Subcutaneous abdominal adipose tissue (tissue), 5 donors: Measurements from ENCODE around the gene NFASC.

ENCODE experiments used
- H3K27ac ChIP-seq: one replicate; pipeline ENCODE4 v1.7.0; 2013; ENCODE audit warnings: low read depth, mild to moderate bottlenecking, inconsistent platforms, low read length, moderate library complexity
- H3K27me3 ChIP-seq, 5 donors: one replicate each; pipeline ENCODE4 v1.7.0; 2013; ENCODE audit warnings: low read length in 5 of 5, inconsistent platforms in 1 of 5; ENCODE audit not compliant: control insufficient read depth in 5 of 5, insufficient read depth in 4 of 5
- H3K36me3 ChIP-seq, 5 donors: one replicate each; pipeline ENCODE4 v1.7.0; 2013; ENCODE audit warnings: low read length in 5 of 5; ENCODE audit not compliant: control insufficient read depth in 5 of 5, insufficient read depth in 5 of 5
- H3K4me1 ChIP-seq, 5 donors: one replicate each; pipeline ENCODE4 v1.7.0; 2013; ENCODE audit warnings: low read length in 5 of 5, mild to moderate bottlenecking in 3 of 5, moderate library complexity in 1 of 5; ENCODE audit not compliant: control insufficient read depth in 5 of 5, insufficient read depth in 5 of 5
- H3K4me3 ChIP-seq, 5 donors: one replicate each; pipeline ENCODE4 v1.7.0; 2013; ENCODE audit warnings: low read length in 5 of 5, low read depth in 1 of 5
- H3K9ac ChIP-seq, 5 donors: one replicate each; pipeline ENCODE4 v1.7.0; 2013; ENCODE audit warnings: low read length in 5 of 5, mild to moderate bottlenecking in 4 of 5, moderate library complexity in 3 of 5
- H3K9me3 ChIP-seq, 5 donors: one replicate each; pipeline ENCODE4 v1.7.0; 2013; ENCODE audit warnings: low read length in 5 of 5; ENCODE audit not compliant: control insufficient read depth in 5 of 5
- donor health status: healthy.
- donor health status: healthy.
- donor health status: healthy.
- donor health status: healthy.
- donor health status: healthy.

The NFASC gene

DNA sequence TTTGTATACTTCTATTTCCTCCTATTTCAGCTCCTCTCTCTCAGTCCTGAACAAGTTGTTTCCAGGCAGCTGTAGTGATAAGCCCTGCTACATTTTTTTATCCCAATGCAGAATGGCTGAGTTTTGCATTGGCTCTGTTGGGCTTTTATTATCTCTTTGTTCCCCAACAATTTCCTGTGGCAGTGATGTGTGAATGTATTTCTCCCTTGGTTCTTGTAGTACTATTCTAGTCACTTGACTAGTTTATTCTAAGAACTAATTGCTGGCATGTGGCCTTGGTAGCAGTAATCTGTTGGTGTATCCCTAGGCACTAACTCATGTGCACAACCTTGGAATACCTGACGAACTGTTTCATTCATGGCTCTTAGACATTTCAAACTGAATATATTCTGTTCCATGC lies 60.7 kb downstream of the NFASC start:
- no peaks in the 10 kb centered on the region for H3K9me3 ChIP-seq
- H3K4me3 ChIP-seq, result no peak overlapping the region
- no peaks in the 10 kb centered on the region for H3K36me3 ChIP-seq
- no peaks in the 10 kb centered on the region for H3K4me1 ChIP-seq
- H3K27me3 ChIP-seq, result peaks cover 0 to 11% (median 10%) of the 10 kb centered on the region in 5 donors
- H3K27ac ChIP-seq, result no peak overlapping the region
- H3K9ac ChIP-seq, result no peak overlapping the region

GRCh38 chr1:204931768-204932572 lies 61.3 kb downstream of the NFASC start:
- no peaks in the 10 kb centered on the region for H3K4me1 ChIP-seq
- no peak overlapping the region for H3K4me3 ChIP-seq
- H3K9me3 ChIP-seq, result no peaks in the 10 kb centered on the region
- no peak overlapping the region for H3K9ac ChIP-seq
- peaks cover 0 to 11% (median 10%) of the 10 kb centered on the region in 5 donors for H3K27me3 ChIP-seq
- H3K27ac ChIP-seq, result no peak overlapping the region
- H3K36me3 ChIP-seq, result no peaks in the 10 kb centered on the region

DNA sequence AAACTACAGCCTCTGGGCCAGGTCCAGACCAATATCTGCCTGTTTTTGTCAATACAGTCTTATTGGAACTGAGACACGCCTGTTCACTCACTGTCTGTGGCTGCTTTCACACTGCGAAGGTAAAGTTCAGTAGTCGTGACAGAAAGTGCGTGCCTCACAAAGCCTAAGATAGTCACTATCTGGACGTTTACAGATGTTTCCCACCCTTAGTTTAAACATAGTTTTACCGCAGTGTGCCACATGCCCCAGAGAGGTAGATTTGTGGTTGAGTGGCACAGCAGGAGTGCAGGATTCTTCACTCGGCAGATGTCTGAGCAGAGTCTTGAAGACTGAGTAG lies 61.9 kb downstream of the NFASC start:
- Histone ChIP-seq H3K4me1 (no peaks in the 10 kb centered on the region), H3K9ac (no peak overlapping the region), H3K4me3 (no peak overlapping the region), H3K27me3 (peaks cover 0 to 12% (median 10%) of the 10 kb centered on the region in 5 donors), H3K9me3 (no peaks in the 10 kb centered on the region), H3K36me3 (no peaks in the 10 kb centered on the region), H3K27ac (no peak overlapping the region)

GRCh38 chr1:204935155-204935554 lies 64.5 kb downstream of the NFASC start:
- Histone ChIP-seq H3K36me3 (no peaks in the 10 kb centered on the region), H3K9me3 (no peaks in the 10 kb centered on the region), H3K4me1 (no peaks in the 10 kb centered on the region), H3K27me3 (peaks cover 0 to 17% (median 2%) of the 10 kb centered on the region in 5 donors), H3K9ac (no peak overlapping the region), H3K4me3 (no peak overlapping the region), H3K27ac (no peak overlapping the region)

- H3K27me3 ChIP-seq, result peaks cover 0 to 11% (median 3%) of the 10 kb centered on the region in 5 donors
- no peaks in the 10 kb centered on the region for H3K9me3 ChIP-seq
- no peaks in the 10 kb centered on the region for H3K4me1 ChIP-seq
- no peak overlapping the region for H3K27ac ChIP-seq
- no peak overlapping the region for H3K9ac ChIP-seq
- H3K36me3 ChIP-seq, result no peaks in the 10 kb centered on the region
- H3K4me3 ChIP-seq, result no peak overlapping the region
Observed at GRCh38 chr1:204936765-204937164, 66.1 kb downstream of the NFASC start.

GRCh38 chr1:204937901-204938300 lies 67.2 kb downstream of the NFASC start:
- no peaks in the 10 kb centered on the region for H3K36me3 ChIP-seq
- H3K9me3 ChIP-seq, result no peaks in the 10 kb centered on the region
- peaks cover 0 to 10% (median 3%) of the 10 kb centered on the region in 5 donors for H3K27me3 ChIP-seq
- H3K4me3 ChIP-seq, result no peak overlapping the region
- H3K4me1 ChIP-seq, result no peaks in the 10 kb centered on the region
- H3K9ac ChIP-seq, result no peak overlapping the region
- H3K27ac ChIP-seq, result no peak overlapping the region

- Histone ChIP-seq H3K9me3 (no peaks in the 10 kb centered on the region), H3K27me3 (peaks cover 0 to 9% (median 2%) of the 10 kb centered on the region in 5 donors), H3K9ac (no peak overlapping the region), H3K27ac (no peak overlapping the region), H3K36me3 (no peaks in the 10 kb centered on the region), H3K4me3 (no peak overlapping the region), H3K4me1 (peaks cover 0 to 6% (median 0%) of the 10 kb centered on the region in 5 donors)
Observed at GRCh38 chr1:204940591-204940990, 69.9 kb downstream of the NFASC start.

GRCh38 chr1:204941421-204942338 lies 71.0 kb downstream of the NFASC start:
- H3K9me3 ChIP-seq, result no peaks in the 10 kb centered on the region
- no peak overlapping the region for H3K4me3 ChIP-seq
- H3K9ac ChIP-seq, result no peak overlapping the region
- no peaks in the 10 kb centered on the region for H3K36me3 ChIP-seq
- H3K4me1 ChIP-seq, result peaks cover 0 to 6% (median 0%) of the 10 kb centered on the region in 5 donors
- peaks cover 0 to 14% (median 3%) of the 10 kb centered on the region in 5 donors for H3K27me3 ChIP-seq
- no peak overlapping the region for H3K27ac ChIP-seq

GRCh38 chr1:204943495-204943894 lies 72.8 kb downstream of the NFASC start:
- no peak overlapping the region for H3K27ac ChIP-seq
- no peak overlapping the region for H3K4me3 ChIP-seq
- H3K36me3 ChIP-seq, result no peaks in the 10 kb centered on the region
- no peak overlapping the region for H3K9ac ChIP-seq
- peaks cover 0 to 6% (median 0%) of the 10 kb centered on the region in 5 donors for H3K4me1 ChIP-seq
- H3K27me3 ChIP-seq, result peaks cover 0 to 6% (median 3%) of the 10 kb centered on the region in 5 donors
- no peaks in the 10 kb centered on the region for H3K9me3 ChIP-seq

DNA sequence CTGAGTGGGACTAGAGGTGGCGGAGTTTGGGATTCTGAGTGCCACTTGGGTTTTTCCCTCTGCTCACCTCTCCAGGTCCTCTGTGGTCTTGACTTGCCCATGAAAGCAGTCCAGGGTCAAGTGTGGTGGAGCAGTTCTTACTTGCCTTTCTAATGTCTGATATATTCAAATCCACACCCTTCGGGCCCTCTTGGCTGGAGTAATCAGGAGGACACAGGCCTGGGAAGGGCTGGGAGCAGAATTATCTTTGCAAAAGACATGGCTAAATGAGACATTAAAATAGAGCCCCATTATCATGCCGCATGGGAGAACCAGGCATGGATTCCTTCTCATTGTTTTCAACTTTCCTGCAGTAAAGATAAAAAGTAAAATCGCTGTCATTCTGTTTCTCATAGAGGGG lies 74.0 kb downstream of the NFASC start:
- peaks cover 0 to 8% (median 3%) of the 10 kb centered on the region in 5 donors for H3K27me3 ChIP-seq
- H3K36me3 ChIP-seq, result no peaks in the 10 kb centered on the region
- H3K27ac ChIP-seq, result no peak overlapping the region
- peaks cover 0 to 6% (median 0%) of the 10 kb centered on the region in 5 donors for H3K4me1 ChIP-seq
- H3K9me3 ChIP-seq, result no peaks in the 10 kb centered on the region
- no peak overlapping the region for H3K9ac ChIP-seq
- H3K4me3 ChIP-seq, result no peak overlapping the region
